ENCODE measurements around the gene MCU. TPM values are rescaled to one million over a fixed set of nuclear protein-coding genes. Genes with fewer than 3 reads are reported as not detected.
"Not testable (repeated sequence)": the region's sequence is repeated elsewhere in the genome, so short reads cannot be mapped to it uniquely, and the experiment has no call there.

The MCU gene
- polyA plus RNA-seq, 4 donors, result 41.0 to 47.5 (median 44.8) TPM

DNA sequence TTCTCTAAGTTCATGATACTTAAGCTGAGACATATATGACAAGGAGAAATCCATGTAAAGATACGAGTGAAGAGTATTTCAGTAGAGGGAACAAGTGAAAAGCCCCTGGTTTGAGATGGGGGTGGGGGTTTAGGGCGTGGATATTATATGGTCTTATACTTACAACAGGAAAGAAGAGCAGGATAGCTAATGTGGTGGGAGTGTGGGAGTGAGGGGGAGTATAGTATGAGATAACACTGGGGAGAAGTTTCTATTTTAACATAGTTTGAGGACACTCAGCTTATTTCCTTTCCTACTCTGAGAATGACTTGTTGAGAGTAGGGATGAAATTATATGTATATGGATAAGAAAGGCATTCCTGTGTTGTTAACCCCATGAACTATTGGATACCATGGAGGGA is 36.5 kb downstream of the MCU start:
- DNase-seq (ENCODE audit: low read depth in 4 of 4, low spot score in 3 of 4), result no peak

DNA sequence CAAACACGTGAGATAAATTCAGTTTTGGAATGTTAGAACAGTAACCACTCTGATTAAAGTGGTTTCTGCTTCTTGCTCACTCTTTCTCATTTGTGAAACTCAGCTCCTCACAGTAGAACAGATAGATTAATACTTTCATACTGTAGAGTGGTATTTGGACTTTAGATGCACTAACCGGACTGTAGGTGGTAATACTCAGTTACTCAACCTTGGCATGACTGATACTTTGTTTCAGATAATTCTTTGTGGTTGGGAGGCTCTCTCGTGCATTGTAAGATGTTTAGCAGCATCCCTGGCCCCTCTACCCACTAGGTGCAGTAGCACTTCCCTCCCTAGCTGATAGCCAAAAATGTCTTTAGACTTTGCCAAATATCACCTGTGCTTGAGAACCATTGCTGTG is 37.6 kb downstream of the MCU start:
- DNase-seq (ENCODE audit: low read depth in 4 of 4, low spot score in 3 of 4), result no peak

DNA sequence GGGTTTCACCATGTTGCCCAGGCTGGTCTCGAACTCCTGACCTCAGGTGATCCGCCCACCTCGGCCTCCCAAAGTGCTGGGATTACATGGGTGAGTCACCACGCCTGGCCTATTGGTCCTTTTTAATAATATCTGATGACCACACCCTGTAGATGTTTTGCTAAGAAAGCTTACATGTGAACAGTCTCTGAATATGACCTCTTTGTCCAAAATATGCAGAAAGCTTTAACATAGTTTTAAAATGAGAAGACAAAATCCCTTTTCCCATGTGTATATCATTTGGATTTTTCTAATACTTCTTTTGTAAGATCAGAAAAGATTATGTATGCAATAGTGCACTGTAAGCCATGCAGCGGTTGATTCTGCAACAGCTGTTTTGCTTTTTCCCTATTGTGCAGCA is 38.5 kb downstream of the MCU start:
- no peak for DNase-seq (ENCODE audit: low read depth in 4 of 4, low spot score in 3 of 4)

DNA sequence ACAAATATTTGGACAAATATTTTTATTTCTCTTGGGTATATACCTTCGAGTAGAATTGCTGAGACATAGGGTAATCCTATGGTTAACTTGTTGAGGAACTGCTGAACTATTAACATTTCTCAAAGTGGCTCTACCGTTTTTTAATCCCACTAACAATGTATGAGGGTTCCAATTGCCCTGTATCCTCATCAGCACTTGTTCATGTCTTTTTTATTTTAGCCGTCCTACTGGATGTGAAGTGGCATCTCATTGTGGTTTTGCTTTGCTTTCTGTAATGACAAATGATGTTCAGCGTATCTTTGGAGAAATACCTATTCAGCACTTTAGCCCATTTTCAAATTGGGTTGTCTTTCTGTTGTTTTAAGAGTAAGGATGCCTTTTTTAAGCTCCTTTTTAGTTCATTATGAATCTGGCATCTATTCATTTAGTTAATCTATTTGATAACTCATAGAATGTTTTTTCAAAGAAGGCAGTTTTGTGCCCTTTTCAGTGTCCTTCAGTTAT is 40.0 kb downstream of the MCU start:
- DNase-seq (ENCODE audit: low read depth in 4 of 4, low spot score in 3 of 4), result no peak

DNA sequence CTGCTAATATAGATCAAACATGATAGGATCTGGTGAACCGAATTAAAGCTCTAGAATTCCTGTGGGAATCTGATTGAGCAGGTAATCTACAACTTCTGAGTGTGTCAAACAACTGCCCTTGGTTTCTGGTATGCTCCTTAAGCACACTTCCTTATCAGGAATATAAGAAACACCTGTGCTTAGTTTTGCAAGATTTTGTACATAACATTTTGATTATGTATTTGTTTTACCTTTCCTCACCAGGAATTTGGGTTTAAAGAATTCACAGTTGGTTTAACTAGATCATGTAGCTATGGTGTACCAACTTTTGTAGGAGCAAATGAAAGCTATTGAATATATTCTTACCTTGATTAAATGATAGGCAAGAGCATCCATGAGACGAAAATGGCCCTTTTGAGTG is 40.6 kb downstream of the MCU start:
- no peak for DNase-seq (ENCODE audit: low read depth in 4 of 4, low spot score in 3 of 4)

DNA sequence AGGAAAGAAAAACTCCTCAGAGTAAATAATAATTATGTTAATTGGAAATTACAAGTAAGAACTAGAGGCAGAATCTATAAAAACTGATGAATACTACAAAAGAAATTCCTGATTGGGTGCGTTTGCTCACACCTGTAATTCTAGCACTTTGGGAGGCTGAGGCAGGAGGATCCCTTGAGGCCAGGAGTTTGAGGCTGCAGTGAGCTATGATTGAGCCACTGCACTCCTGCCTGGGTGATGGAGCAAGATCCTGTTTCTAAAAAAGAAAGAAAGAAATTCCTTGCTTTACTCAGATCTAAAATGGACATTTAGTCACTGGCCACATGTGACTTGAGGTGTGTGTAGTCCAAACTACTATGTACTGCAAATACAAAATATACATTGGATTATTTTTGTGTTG is 42.0 kb downstream of the MCU start:
- DNase-seq (ENCODE audit: low read depth in 4 of 4, low spot score in 3 of 4), result no peak

DNA sequence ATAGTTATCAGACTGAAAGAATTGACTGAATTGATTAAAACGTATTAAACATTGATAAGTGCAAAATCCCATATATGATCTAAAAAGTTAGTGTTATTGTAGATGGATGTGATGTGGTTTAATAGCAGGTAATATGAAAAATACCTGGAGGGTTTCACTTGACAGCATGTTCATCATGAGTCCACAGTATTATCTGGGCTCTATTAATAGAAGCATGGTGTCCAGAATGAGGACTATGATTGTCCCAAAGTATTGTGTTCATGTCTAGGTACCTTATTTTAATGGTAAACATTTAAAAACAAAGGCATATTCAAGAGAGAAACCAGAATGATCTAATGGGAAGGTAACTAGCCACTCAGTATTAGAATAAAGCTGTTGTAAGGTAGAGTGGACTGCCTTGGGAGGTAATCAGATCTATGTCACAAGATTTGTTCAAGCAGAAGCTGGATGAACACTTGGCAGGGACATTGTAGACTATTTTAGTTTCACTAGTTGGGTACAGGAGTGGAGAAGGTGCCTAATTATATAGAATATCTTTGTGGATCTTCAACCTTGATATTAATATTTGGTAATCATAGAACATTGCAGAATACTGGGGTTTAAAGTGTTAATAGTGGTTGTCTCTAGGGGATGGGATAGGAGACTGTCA is 43.5 kb downstream of the MCU start:
- no peak for DNase-seq (ENCODE audit: low read depth in 4 of 4, low spot score in 3 of 4)

DNA sequence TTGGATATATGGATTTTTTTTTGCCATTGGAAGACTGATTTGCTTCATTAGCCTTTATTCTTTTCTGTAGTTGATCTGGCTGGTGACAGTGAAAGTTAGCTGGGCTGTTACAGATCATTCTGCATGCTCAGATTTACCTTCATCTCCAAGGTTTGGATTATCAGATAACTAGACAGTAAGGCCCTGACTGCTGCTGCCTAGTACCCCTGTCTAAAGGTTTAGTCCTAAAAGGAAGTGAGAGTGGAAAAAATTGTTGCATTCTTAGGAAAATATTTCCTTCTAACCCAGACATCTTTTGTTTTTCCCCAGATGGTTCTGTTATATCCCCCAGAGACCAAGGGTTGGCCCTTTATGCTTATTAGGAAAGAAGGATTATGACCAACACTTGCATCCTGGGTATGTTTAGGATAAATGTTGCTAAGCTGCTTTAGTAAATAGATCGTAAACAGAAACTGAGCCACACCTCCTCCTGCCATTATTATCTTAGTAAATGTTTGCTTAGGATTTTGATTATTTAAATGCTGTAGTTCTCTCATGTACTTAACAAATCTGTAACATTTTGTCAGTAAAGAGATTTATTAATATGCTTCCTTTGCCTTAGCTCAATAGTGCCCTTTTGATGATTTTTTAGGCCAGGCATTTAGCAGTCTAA is 44.4 kb downstream of the MCU start:
- DNase-seq (ENCODE audit: low read depth in 4 of 4, low spot score in 3 of 4), result peak in 1 of 4 donors; percentile 27

DNA sequence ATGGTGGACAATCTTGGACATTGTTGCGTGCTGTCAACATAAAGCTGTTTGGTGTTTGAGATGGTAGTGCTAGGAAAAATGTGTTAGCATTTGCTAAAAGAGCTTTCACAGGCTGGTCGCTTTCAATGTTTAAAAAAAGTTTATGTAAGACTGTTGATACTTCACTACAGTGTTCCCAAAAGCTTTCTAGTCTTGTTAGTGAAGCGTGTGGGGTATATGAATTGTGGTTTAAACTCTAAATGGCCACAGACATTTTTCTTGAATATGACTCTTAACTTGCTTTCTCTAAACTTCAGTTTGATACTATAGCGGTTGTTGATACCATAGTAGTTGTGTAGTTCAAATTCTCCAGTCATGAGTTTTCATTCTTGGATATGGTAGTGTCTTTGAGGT is 44.9 kb downstream of the MCU start:
- no peak for DNase-seq (ENCODE audit: low read depth in 4 of 4, low spot score in 3 of 4)

DNA sequence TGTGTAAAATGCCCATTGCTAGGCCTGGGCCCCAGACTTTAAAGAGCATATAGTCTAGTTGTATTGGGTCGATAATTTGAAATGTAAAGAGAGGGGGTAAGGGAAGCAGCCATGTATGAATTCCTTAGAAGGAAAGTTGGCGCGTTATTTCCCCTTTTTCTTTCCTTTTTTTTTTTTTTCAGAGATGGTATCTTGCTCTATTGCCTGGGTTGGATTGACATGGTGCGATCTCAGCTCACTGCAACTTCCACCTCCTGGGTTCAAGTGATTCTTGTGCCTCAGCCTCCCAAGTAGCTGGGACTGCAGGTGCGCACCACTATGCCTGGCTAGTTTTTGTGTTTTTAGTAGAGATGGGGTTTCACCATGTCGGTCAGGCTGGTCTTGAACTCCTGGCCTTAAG is 45.4 kb downstream of the MCU start:
- not testable (repeated sequence) for DNase-seq (ENCODE audit: low read depth in 4 of 4, low spot score in 3 of 4)

DNA sequence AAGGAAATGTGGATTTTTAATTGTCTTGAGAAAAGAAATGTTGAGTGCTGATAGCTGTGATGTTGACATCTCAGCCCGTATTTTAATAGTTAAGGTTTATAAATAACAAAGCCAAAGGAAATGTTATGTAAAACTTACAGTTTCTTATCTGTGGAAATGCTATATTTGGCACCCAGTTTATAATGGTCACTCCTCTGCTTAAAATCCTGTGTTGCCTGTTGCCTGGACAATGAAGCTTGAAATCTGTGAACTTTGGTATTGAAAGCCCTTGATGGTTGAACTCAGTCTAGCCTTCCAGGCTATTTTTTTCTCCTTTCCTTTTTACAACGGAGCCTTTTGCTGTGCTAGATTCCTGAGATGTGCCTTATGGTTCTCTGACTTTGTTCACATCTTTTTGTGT is 46.5 kb downstream of the MCU start:
- DNase-seq (ENCODE audit: low read depth in 4 of 4, low spot score in 3 of 4), result peak in 3 of 4 donors; percentile 47 to 61 (median 52)

DNA sequence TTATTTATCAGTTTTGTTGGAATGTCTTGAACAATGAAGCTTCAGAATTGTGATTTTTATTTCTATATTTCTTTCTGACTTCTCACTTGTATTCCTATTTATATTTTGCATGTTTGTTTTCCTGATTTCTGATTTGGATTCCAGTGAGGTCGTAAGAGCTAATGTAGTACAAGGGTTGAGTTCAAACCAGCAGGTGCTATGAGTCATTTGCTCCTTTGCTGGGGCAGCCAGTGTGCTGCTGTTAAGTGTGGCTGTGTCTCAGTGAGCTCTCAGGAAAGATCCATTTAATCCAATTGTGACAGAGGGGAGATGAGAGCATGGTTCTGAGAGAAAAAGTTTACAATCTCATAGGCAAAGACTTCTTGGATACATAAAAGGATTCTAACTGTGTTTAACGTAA is 48.6 kb downstream of the MCU start:
- DNase-seq (ENCODE audit: low read depth in 4 of 4, low spot score in 3 of 4), result no peak

DNA sequence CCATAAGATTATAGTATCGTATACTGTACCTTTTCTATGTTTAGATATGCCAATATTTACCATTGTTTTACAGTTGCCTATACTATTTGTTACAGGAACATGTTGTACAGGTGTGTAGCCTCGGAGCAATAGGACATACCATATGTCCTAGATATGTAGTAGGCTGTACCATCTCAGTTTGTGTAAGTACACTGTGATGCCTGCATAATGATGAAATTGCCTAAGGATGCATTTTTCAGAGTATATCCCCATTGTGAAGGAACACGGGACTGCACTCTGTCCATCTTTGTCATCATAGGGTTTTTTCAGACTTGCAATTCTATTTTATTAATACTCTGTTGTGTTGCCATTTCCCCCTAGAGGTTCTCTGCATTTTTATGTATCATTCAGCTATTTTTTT is 50.1 kb downstream of the MCU start:
- no peak for DNase-seq (ENCODE audit: low read depth in 4 of 4, low spot score in 3 of 4)

DNA sequence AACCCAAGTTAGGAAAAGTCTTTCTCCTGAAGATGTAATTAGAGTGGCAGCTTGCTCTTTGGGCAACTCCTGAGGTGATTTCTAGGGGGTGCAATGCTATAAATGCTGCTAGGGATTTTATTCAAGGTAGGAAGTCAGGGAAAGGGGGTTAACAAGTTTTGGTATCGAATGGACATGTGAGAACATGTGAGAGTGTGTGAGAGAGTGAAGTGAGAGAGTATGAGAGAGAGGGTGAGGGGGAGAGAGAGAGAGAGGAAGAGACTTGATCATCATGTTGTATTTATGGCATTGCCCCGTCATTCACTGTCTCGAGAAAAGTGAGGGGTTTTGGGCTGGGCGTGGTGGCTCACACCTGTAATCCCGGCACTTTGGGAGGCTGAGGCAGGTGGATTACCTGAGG is 50.9 kb downstream of the MCU start:
- DNase-seq (ENCODE audit: low read depth in 4 of 4, low spot score in 3 of 4), result no peak

DNA sequence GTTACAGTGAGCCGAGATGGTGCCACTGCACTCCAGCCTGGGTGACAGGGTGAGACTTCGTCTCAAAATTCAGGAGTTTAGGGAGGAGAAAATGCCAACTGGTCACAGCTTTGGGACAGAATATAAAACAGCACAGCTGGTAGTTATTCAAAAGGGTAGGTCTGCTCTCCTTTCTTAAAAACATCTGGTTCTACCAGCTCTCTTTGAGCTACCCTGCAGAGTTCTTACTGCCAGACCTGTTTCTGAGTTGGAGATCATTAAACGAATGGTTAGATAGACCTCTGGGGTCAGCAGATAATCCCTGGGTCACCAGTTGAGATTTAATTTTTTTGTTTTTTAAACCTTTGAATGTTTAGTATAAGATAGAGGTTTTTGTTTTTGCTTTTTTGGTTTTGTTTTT is 52.6 kb downstream of the MCU start:
- DNase-seq (ENCODE audit: low read depth in 4 of 4, low spot score in 3 of 4), result no peak

DNA sequence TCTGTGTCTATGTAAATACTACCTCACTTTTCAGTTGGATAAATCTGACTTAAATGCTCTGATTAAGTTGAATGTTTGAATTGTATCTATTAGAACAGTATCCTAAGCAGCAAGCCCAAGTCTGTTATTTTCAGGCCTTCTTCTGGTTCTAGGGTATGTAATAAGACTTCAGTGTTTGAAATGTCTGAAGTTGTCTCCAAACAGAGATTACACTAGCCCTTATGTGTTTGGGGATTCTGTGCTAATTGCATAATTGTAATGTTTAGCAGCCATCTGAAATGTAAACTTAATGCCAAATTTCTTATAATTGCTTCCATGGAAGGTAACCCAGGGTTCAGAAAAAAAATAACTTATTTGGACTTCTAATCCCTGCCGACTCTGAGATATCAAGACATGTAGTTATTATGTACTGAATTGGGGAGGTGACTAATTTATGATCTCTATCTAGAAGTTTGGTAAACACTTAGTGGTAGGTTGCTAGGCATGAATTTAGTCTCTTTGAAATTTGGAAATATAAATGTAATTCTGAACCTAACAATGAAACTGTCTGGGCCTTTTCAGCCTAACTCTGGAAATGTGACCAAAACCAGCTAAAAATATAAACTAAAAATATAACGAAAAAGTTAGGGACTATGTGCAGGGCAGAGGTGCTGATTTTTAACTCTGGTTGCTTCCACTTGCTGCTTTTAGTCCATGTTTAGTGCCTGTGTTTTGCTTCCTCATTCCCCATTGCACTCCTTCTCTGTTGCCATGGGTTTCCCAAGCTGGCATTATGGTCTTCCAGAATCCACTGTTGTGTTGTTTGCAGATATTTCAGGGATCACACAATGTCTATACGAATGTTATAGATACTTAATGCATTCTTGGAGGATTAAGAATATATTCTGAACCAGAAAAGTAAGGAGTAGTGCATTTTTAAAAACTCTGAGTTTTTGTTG is 54.8 kb downstream of the MCU start:
- no peak for DNase-seq (ENCODE audit: low read depth in 4 of 4, low spot score in 3 of 4)

DNA sequence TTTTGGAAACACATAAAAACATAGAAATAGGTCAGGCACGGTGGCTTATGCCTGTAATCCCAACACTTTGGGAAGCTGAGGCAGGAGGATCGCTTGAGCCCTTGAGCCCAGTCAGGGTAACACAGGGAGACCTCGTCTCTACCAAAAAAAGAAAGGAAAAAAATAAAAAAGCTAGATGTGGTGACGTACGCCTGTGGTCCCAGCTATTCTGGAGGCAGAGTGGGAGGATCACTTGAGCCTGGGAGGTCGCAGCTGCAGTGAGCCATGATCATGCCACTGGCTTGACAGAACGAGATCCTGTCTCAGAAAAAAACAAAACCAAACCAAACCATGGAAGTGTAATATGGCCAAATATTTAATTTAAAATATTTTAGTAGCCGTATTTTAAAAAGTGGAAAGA is 55.6 kb downstream of the MCU start:
- no peak for DNase-seq (ENCODE audit: low read depth in 4 of 4, low spot score in 3 of 4)

DNA sequence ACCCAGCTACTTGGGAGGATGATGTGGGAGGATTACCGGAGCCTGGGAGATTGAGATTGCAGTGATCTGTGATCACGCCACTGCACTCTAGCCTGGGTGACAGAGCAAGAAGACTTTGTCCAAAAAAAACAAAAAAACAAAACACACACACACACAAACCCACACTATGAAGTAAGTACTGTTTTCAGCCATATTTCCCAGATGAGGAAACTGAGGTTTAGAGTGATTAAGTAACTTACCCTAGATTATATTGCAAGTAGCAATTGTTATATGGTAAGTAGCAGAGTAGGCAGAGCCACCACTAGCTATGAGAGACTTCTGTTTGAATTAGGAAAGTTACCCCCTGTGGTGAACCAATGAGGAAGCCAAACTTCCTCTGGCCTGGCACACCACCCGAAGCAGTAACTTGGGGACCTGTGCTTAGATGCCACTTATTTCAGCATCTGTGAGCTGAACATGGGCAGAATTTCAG is 61.9 kb downstream of the MCU start:
- no peak for DNase-seq (ENCODE audit: low read depth in 4 of 4, low spot score in 3 of 4)

DNA sequence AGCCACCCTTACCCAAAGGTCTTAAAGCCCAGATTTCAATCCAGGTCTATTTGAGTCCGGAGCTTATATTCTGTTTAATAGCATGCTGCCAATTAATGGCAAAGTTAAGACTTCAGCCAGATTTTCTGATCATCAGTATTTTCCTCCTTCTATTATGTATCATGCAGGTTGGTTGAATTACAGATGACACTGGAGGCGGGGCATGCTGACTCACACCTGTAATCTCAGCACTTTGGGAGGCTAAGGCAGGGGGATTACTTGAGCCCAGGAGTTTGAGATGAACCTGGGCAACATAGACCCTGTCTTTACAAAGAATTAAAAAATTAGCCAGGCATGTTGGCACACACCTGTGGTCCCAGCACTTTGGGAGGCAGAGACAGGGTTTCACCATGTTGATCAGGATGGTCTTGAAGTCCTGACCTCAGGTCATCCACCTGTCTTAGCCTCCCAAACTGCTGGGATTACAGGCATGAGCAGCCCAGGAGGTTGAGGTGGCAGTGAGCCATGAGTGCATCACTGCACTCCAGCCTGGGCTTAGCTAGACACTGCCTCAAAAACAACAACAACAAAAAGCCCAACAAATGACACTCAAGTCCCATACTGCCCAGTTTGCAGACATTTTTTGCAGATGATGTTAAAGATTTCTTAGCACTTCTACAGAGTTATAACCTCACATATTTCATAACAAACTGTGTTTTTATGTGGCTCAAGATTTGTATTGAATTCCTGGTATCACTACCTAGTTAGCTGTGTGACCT is 62.5 kb downstream of the MCU start:
- DNase-seq (ENCODE audit: low read depth in 4 of 4, low spot score in 3 of 4), result no peak

DNA sequence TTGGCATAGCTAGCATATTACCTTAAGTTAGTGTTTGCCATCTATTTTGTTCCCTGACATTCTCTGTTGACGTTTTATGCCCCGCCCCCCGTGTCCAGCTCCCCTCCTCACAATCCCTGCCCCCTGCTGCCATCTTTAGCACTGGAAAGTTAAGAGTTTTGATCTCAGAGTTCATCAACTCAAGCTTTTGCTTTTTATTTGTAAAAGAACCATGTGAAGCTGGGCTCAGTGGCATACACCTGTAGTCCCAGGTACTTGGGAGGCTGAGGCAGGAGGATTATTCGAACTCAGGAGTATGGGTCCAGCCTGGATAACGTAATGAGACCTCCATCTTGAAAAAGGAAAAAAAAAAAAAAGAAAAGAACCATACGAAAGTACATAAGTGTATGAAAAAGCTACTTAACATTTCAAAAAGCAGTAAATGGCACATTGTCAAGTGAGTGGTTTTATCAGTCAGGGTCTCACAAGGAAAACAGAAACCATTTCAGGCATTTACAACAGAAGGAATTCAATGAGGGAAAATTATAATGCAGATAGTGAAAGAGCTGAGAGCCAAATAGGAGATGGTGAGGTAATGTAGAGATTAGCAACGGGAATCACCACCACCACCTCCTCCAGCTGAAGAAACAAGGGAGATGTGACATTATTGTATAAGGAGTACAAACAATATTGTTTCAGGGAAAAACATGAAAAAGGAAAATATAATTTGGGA is 64.9 kb downstream of the MCU start:
- DNase-seq (ENCODE audit: low read depth in 4 of 4, low spot score in 3 of 4), result no peak
